ENCODE data around the gene CAT. TPM values are rescaled to one million over a fixed set of nuclear protein-coding genes. Genes with fewer than 3 reads are reported as not detected.

Gene CAT
- total RNA-seq (2022; extraction: Qiagen RNA extraction): 32.8 to 39.2 TPM (median 38.9 TPM) in 5 replicates

GRCh38 chr11:34438529-34439507 is at the start of gene CAT:
Gene CAT, plus strand, starts transcription at chr11:34438934. Its CDS starts 80 bp downstream, at chr11:34439014.

DNA sequence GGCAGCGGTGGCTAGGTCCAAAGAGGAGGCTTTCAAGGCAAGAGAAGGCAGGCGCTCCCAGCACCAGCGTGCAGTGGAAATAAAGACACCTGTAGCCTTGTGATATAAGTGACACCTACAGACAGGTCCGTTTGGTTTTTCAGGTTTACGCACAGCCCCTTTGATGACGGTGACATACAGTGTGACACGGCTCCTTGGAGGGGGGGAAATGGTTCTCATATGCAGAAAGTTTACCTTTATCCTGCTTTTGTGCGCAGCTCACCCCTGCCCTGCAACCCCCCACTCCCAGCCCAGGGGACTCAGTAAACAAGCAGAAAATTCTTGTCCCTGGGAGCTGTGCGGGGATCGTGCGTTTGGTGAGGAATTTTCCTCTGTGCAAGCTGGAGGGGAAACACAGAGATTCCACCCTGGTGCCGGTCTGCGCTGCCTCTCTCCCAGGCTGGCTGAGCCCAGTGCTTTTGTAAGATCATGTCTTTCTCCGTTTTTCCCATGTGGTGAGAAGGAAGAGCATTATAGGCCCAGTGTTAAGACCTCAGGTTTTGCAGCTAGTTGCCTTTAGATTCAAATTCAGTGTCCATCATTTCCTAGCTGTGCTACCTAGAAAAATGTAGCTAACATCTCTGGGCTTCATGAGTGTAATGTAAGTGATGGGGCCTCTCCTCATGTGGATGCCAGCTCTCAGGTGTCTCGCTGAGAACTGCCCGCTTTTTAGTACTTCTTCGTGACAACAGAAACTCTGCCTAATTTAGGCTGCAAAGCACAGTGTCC is 75.1 kb downstream of the CAT start, which contains the start of gene ELF5:
TSS of gene ELF5 (minus strand) at position 113 of the 768 bp plus-strand sequence. CDS start 8,045 bp downstream, outside the sequence.

Other genes starting within 250 kb of the CAT start
- gene ABTB2, start 80.9 kb upstream of the CAT start, total RNA-seq (2022; extraction: Qiagen RNA extraction): 28.4 to 45.9 TPM (median 38.6 TPM) in 5 replicates
- not detected in 5 replicates for gene ELF5, start 74.9 kb downstream of the CAT start, total RNA-seq (2022; extraction: Qiagen RNA extraction)
- 0.92 to 1.4 TPM (median 0.95 TPM) in 5 replicates for gene EHF, start 182.2 kb downstream of the CAT start, total RNA-seq (2022; extraction: Qiagen RNA extraction)

Measured in A549 treated with Mapracorat at 1 μM for 4 hours (cell line).